ENCODE measurements around the gene KRTAP9-9. TPM values are rescaled to one million over a fixed set of nuclear protein-coding genes. Genes with fewer than 3 reads are reported as not detected.

KRTAP9-9 gene
- total and polyA plus RNA-seq, 2 of the 8 experiments (the other 6 are each of a cell fraction or from before 2014, with no cell fraction given): not detected

DNA sequence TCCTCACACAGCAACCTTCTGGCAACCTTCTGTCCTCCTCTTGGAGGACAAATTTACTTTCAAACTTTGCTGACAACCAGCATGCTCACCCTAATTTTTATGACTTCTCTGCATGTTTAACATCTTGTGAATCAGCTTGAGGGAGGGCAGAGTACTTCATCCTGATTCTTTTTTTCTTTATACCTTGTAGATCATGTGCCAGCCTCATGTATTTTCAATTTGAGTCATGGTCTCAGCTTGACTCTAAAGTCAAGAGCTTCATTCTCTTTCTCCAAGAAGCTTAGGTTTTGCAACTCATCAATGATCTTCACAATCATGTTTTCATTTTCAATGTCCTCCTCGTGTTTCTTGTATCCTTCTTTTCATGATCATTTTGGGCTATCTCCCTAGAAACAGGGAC lies 16.7 kb downstream of the KRTAP9-9 start (continued):
- TF ChIP-seq CHD7 (IDR thresholded peaks at IDR 0.05; ENCODE audit: insufficient replicate concordance, low read length) (no peak), SIX5 (IDR thresholded peaks at IDR 0.05; ENCODE audit: low read depth, low read length) (no peak), RFX5 (IDR thresholded peaks at IDR 0.05; ENCODE audit: borderline replicate concordance, low read depth, low read length) (no peak), RNF2 (IDR thresholded peaks at IDR 0.05; ENCODE audit: borderline replicate concordance, low read depth, low read length, missing control alignments, poor library complexity, severe bottlenecking) (no peak), ZNF274 (IDR thresholded peaks at IDR 0.05; ENCODE audit: borderline replicate concordance, extremely low read depth, low read length) (no peak), HDAC6 (IDR thresholded peaks at IDR 0.05; ENCODE audit: low read depth, low read length) (no peak), CEBPB (IDR thresholded peaks at IDR 0.05; ENCODE audit: low read depth, low read length) (no peak), HDAC2 (IDR thresholded peaks at IDR 0.05; ENCODE audit: borderline replicate concordance in 1 of 2, low read depth in 2 of 2, low read length in 2 of 2) (no peak), NRF1 (IDR thresholded peaks at IDR 0.05; ENCODE audit: low read depth, low read length) (no peak), USF2 (IDR thresholded peaks at IDR 0.05; ENCODE audit: low read length) (no peak)

All from H1 (cell line).